GM21360 (cell line): ENCODE data around the gene GRID1.
"Not testable (repeated sequence)": the region's sequence is repeated elsewhere in the genome, so short reads cannot be mapped to it uniquely, and the experiment has no call there.

Experiments
- ATAC-seq: cut with Tn5 transposase; IDR thresholded peaks from one replicate; pipeline ENCODE4 v1.9.1; 2021; ENCODE audit warnings: mild to moderate bottlenecking, moderate library complexity; ENCODE audit not compliant: unreplicated experiment

The GRID1 gene

DNA sequence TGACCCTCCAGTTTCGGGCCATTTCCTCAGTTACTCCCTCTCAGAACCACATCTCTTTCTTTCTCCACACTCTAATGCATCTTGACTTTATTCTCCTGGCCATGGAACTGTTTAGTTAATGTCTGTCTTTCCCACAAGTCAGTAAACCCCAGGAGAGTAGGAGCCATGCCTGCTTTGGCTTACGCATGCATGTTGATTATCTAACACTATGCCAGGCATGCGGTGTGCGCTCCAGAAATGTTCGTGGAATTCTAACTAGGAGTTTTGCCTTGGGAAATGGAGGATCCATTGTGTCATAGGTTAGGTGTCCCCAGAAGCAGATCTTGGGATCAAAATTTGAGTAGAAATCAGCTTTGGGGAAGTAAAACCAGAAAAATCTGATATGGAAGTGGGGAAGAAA is 308.9 kb downstream of the GRID1 start:
- no peak for ATAC-seq

DNA sequence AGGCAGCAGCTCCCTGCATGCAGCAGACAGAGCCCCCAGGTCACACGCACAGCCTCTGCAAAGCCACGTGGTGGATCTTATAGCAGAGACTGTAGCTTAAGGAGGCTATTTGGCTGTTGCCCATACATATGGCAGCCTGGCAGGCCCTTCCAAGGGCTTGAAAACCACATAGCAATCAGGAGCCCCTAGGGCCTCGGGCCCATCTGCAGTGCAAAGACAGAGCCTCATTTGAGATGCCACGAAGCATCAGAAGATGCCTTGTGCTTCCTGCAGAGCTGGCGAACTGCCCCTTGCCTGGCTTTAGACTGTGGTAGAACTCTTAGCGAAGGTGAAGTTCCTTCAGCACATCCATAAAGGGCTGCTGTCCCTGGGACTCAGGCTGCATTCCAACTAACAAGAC is 309.9 kb downstream of the GRID1 start:
- no peak for ATAC-seq

DNA sequence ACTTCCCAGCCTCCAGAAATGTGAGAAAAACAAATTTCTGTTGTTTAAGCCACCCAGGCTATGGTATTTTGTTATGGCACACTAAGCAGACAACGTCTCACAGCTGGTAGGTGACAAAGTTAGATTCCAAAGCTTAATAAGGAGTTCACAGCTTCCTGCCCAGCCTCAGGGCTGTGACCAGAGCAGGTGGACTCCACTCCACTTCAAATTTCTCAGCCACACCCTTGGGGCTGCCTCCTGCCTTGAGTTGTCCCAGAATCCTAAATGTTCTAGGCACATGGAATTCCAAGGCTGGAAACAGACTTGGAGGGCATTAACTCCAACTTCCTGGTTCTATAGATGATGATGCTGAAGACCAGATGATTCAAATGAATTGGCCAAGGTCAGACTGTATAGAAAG is 310.7 kb downstream of the GRID1 start:
- no peak for ATAC-seq

DNA sequence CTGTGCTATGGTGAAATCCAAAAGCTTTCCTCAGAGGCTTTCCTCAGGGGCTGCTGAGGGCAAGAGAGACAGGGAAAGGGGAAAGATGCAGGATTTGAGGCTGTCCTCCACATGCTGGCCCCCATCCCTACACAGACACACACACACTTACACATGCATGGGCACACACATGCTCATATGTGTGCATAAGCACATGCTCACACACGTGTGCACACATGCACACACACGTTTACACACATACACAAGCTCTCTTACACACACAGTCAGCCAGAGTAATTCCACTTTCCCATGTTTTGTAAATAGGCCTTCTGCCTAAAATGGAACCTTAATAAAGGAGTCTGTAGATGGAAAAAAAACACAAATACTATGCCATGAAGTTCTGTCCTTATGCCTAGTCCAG is 312.9 kb downstream of the GRID1 start:
- no peak for ATAC-seq

DNA sequence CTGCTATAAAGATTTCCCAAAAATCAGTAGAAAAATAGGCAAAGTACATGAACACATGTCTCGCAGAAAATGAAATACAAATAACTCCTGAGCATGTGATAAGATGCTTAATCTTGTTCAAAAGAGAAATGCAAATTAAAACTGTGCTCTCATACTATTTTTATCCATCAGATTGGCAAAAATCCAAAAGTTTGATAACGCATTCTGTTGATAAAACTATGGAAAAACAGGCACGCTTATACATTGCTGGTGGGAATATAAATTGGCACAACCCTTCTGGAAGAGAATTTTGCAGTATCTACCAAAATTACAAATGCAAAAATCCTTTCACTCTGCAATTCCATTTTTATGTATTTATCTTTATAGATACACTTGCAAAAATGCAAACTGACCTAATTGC is 315.0 kb downstream of the GRID1 start:
- no peak for ATAC-seq

DNA sequence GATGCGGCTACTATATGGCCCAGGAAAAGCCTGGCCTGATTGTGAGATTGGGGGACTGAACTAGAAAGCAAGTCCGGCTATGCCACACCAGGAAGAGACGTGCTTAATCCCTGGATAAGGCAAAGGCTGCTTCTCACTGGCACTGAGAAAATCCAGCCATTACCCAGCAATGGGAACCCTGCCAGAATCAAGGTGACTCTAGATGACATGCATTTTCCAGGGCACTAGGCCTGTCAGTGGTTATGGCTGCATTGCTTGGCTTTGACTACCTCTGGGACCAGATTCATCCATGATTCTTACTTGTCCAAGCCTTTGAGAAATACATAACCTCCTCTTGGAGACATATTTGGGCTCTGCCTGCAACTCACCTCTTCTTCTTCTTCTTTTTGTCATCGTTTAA is 317.2 kb downstream of the GRID1 start:
- ATAC-seq, result no peak

DNA sequence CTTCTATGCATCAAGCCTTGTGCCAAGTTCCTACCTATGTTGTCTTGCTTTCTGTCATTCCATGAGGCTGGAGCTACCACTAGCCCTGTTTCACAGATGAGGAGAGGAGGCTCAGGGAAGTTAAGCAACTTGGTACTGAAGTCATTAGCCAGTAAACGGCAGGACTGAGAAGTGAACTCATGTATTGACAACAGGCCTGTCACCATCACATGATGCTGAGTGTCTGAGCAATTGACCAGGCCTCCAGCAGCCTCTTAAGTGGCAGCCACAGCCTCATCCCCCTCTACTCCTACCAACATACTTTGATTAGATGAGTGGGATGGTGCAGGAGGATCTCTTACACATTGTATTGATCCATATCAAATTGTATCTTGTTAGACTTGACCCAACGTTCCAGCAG is 317.6 kb downstream of the GRID1 start:
- no peak for ATAC-seq

DNA sequence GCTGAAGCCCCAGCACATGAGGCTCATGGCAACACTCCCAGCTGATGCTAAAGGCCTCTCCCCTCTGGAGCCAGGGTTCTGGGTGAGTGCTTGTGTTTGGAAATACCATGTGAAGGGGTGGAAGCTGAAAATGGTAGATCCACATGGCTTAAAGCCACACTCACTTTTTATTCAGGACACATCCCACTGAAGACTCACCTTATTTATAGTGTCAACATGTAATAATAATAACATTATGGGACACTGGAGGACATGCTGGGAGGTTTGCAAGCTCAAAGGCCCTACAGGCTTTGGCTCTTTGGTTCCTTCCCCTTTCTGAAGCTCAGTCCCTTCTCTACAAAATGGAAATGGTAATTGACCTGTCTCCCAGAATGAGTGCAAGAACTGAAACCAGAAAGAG is 318.0 kb downstream of the GRID1 start:
- ATAC-seq, result no peak

DNA sequence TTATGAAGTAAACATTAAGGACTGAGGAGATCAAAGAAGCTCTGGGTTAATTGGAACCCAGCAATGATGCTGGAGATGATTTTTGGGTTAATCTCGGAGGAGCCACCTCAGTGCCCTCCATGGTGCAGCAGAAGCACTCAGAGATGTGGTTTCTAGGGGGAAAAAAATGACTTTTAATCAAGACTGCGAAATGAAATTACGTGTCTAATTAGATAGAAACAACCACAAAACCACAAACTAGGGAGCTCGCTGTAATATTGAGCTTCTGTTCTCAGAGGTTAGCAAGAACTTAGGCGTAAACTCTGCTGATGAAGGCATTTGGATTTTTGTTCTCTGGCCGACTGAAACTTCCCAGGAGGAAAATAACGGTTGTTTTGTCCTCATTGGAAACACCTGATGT is 319.0 kb downstream of the GRID1 start:
- no peak for ATAC-seq

DNA sequence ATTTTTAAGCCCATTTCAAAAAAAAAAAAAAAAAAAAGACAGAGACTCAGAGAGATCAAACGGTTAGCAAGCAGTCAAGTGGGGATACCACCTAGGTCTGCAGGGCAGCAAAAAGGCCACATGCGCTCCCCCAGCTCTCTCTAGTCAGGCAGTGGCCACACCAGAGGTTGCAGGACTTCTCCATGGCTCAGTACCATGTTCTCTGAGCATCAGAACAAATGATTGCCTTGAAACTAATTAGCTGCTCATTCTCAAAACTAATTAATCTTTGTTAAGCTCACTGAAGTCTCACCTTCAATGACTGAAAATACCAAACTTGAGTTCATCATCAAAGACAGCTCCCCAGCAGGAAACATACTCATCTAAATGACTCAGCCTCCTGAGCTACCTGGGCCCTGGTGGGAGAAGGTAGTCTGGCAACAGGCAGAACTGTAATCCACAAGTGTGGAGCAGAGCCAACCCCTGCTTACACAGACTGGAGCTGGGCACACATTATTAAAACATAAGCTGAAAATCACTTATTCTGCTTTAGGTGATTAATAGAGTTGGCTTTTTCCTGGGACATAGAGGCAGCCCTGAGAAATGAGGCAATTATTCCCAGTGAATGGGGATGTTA is 319.6 kb downstream of the GRID1 start:
- ATAC-seq, result no peak

DNA sequence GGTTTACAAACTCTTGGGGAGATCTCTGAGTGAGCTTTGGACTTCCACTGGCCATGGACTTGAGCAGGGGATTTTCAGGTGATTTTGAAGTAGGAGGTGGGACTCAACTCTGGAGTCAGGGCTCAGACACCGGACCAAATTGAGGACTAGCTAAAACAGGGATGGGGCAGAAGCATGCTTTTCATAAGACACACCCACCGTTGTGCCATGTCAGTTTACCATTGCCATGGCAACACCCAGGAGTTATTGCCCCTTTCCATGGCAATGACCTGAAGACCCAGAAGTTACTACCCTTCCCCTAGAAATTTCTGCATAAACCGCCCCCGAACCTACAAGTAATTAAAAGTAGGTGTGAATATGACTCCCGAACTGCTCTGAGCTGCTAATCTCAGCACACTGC is 320.7 kb downstream of the GRID1 start:
- ATAC-seq, result no peak

DNA sequence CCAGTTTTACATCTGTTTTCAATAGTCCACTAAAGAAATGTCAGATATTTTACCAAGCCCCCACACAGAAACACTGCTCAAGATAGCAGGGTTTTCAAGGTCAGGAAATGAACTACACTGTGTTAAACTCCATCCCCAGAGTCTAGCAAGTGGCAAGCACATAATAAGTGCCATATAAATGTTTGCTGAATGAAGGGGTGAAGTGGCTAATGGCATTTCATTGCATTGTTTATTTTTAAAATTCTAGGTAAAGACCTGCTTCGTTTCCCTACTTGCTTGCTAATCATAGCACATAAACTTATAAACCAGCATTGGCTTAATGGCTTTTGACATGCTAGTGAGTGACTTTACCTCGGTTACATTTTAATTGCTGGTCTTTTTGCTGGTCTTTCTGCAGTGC is 322.6 kb downstream of the GRID1 start:
- ATAC-seq, result no peak

DNA sequence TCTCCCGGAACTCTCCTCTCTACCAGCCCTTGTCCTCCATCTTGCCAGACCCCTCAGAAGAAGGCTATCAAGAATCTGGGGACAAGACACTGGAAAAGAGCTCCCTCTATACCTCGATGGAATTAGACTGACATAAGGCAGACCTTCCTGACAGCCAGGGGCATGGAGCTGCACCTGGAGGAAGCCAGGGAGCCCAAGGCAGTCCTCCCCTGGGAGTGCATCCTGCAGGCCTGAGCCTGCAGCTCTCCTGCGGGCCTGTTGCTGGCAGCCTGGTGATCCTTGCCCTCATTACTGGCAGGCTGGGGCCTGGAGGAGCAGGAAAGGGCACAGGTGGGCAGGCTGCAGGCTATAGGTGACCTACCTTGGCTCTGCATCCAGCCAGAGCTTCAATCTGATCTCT is 323.4 kb downstream of the GRID1 start:
- no peak for ATAC-seq

DNA sequence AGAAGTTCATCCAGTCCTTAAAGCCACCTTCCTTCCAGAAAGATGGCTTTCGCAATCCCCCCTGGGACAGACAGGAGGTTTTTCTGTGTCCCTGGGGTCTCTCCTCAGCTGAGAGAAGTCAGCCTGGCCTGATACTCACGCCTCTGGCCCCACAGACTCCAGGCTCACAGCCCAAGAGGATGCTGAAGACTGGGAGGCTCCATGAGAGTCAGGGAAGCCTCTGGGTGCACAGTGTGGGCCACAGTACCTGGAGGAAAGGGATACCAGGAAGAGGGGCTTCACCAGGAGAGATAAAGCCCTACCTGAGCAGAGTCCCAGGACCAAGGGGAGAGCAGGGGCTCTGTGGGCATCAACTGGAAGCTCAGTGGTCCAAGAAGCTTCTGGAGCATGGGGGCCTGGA is 324.4 kb downstream of the GRID1 start:
- ATAC-seq, result no peak

DNA sequence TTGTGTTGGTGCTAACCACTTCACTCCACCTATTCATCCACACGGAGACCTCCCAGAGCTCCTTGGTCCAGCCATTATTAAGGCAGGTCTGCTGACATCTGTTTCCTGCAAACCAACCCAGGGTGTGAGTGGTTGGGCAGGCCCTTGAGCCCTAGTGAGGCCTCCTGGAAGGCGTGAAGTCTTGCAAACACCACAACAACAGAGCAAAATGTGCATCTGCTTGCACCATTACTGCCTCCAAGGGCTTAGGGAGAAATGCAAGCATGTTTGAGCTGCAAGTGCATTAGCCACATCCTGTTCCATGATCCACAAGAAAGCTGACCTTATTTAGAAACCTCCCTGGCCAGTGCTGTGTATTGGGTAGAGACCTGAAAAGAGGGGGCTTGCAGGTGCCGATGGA is 325.5 kb downstream of the GRID1 start:
- ATAC-seq, result no peak

DNA sequence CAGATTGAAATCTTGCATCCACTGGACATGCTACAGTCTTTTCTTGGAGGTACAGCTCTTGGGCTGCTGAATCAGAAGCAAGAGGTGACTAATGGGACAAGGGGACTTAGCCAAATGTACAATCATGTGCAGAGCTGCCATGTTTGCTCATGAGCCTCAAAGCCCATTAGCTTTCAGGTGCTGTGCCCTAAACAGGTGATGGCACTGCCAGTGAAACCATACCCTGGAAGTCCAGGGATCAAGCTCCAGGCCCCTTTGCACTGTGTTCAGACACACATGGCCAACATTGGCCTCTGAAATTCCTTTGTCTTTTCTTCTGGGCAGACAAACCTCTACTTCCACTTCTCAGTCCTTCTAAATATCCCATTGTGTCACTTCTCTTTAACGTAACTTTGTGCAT is 328.2 kb downstream of the GRID1 start:
- no peak for ATAC-seq

DNA sequence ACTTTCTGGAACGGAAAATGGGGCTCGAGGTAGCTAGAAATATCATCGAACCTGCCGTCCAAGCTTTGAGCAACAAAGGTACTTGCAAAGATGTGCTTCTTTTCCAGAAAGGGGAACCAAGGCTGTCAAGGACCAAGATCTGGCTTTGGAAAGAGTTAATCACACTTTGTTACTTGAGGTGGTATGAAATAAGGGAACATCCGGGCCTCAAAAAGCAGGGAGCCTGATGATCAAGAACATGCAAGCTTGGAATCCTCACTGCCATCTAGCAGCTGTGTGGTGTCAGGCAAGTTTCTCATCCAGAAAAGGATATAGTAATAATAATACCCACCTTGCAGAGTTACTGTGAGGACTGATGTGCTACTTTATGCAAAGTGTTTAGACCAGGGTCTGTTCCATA is 329.5 kb downstream of the GRID1 start:
- no peak for ATAC-seq

DNA sequence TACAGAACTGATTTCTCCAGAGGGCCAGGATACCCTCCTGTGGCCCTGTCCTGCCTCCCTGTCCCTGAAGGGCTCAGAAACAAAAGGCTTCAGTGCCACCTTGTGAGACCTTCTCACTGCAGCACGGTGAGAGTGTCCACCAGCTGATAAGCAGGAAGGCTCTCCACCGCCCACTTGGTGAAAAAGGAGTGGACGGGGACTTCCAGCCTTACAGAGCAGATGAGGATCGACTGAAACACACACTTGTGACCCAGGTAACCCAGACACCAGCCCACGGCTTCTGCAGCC is 330.1 kb downstream of the GRID1 start:
- no peak for ATAC-seq

DNA sequence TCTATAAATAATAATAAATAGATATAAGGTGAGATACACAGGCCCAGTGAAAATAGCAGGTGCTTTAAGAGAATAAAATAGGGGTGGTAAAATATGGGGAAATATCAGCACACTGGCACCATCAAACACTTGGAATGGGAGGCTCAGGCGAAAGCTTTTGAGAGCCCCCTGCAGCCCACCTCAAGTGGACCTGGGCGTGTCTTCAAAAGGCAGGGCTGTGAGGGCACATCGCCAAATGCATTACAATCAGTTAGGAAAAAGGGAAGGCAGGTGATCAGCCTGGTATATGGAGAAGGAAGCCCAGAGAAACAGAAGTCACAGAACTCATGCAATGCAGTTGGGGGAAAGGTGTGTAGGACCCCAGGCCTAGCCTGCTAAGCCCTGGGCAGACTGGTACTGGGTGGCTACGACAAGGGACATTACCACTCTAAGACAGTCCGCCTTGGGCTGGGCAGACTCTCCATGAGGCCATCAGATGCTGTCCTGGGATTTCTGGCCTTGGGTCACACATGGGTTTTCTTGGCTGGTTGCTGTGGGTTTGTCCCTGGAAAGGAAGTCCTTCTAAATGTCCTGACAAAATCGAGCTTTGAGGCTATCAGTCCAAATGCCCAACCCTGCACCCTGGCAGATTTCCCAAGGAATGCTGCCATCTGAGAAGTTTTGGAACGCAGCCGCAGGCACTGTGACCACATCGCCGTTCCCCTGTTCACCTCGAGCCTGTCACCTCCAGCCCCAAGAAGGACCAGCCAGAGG is 330.6 kb downstream of the GRID1 start:
- ATAC-seq, result no peak

DNA sequence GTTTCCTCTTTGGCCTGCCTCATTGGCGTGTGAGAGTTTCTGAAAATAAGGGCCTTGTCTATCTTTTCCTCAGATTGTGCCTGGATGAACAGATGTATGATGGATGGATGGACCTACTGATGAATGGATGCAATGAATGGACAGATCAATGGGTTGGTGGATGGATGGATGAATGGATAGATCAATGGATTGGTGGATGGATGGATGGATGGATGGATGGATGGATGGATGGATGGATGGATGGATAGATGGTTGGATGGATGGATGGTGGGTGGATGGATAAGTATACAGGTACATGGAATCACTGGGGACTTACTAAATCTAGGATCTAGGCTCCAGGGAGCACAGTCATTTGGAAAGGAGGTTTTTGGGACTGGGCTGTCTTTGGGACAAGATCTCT is 331.9 kb downstream of the GRID1 start:
- ATAC-seq, result no peak

DNA sequence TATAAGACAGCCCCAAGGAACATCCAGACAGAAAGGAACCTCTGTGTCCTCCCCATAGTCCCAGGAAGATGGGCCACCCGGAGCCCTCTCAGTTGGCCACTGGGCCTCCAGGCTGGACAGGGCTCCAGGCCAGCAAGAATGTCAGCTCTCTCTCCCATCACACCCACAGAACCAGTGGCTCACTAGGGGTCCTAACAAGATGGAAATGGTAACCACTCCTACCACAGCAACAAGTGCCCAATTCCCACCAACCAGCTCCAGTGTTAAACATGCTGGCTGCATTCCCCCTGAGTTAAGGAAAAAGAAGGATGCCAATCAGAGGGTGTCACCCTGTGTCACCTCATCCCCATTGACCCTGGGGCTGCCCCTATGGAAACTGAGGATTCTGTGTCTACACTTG is 333.0 kb downstream of the GRID1 start:
- ATAC-seq, result no peak

DNA sequence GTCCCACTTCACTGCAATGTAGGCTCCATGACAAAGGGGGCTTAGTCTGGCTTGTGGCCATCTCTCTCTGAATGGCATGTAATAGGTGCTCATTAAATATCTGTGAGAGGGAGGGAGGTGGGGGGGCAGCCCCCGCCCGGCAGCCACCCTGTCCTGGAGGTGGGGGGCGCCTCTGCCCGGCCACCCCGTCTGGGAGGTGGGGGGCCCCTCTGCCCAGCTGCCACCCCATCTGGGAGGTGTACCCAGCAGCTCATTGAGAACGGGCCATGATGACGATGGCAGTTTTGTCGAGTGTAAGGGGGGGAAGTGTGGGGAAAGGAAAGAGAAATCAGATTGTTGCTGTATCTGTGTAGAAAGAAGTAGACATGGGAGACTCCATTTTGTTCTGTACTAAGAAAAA is 334.5 kb downstream of the GRID1 start:
- not testable (repeated sequence) for ATAC-seq

DNA sequence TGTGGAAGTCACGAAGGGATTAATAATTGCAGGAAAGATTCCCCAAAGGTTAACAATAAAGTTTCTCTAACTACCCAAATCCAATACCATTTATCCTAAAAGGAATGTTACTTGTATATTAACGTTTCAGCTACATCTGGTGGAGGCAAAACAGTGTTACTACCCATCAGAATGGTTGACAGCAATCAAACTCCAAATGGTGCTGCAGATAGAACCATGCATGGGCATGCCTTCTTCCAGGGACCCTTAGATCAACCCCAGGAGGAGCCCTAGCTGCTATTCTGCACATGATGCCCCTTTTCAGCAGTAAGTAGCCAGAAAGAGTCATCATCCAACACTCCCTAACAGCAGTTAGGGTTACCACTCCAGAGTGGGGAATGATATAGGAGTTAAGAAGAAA is 336.3 kb downstream of the GRID1 start:
- no peak for ATAC-seq
